GM12878 (cell line): ENCODE measurements around the gene NPHP1. TPM values are rescaled to one million over a fixed set of nuclear protein-coding genes. Genes with fewer than 3 reads are reported as not detected.

Source experiments
- ATAC-seq: fragments of 200-7000 bp; cut with Tn5 transposase; 3 replicates; pipeline ENCODE4 v1.9.1; 2020; ENCODE audit warnings: mild to moderate bottlenecking, moderate library complexity
- BruUV-seq: library from RNA; stranded (reverse); fragments of 400-500 nt; replicated peaks from 2 replicates; lab custom pipeline; 2021; lab: Mats Ljungman, UMichigan
- CTCF ChIA-PET: fragments of 300-600 bp; sonication (Branson Sonifier 250); formaldehyde crosslinking; extraction: SDS; loops from one replicate; lab custom pipeline; 2021; ENCODE audit warnings: inconsistent platforms; lab: Yijun Ruan, JAX
- POLR2A ChIA-PET: fragments of 350-600 bp; formaldehyde crosslinking; extraction: SDS; loops from one replicate; lab custom pipeline; 2021; ENCODE audit warnings: inconsistent platforms; lab: Charles Lee
- RAD21 ChIA-PET: fragments of 300-600 bp; sonication (Branson Sonifier 250); formaldehyde crosslinking; loops from one replicate; lab custom pipeline; 2023; ENCODE audit warnings: antibody characterized with exemption; ENCODE audit not compliant: unreplicated experiment; lab: Charles Lee
- SMC1A ChIA-PET: fragments of 300-600 bp; sonication (Branson Sonifier 250); formaldehyde crosslinking; loops from one replicate; lab custom pipeline; 2023; ENCODE audit not compliant: unreplicated experiment, uncharacterized antibody; lab: Charles Lee
- DNase-seq: peaks from one replicate; pipeline ENCODE4 v3.0.0-alpha.2; 2011; ENCODE audit warnings: low read depth, low spot score
- FAIRE-seq: peaks from 3 replicates; lab custom pipeline; 2011; peaks lifted over from hg19 to GRCh38; lab: Jason Lieb, UNC
- H2AFZ ChIP-seq: 2 replicates; pipeline ENCODE4 v1.6.0; 2011; ENCODE audit warnings: low read depth, low read length, control low read depth; ENCODE audit not compliant: control insufficient read depth
- H3K27ac ChIP-seq: 2 replicates; pipeline ENCODE4 v1.5.1; 2011; ENCODE audit warnings: control low read depth; ENCODE audit not compliant: control insufficient read depth, insufficient read depth
- H3K27me3 ChIP-seq, 2 experiments: replicated peaks in 1 of 2; 2 replicates each; pipeline versions ENCODE4 v1.6.0 to v1.6.1; 2011; ENCODE audit warnings: low read length in 1 of 2; ENCODE audit not compliant: control insufficient read depth in 2 of 2, insufficient read depth in 2 of 2
- H3K36me3 ChIP-seq, 2 experiments: 2 replicates each; pipeline ENCODE4 v1.5.1; 2011; ENCODE audit warnings: low read length in 1 of 2; ENCODE audit not compliant: control insufficient read depth in 2 of 2, insufficient read depth in 2 of 2
- H3K4me1 ChIP-seq: 2 replicates; pipeline ENCODE4 v1.6.1; 2011; ENCODE audit warnings: mild to moderate bottlenecking, low read length, moderate library complexity, mixed read lengths; ENCODE audit not compliant: control insufficient read depth, insufficient read depth
- H3K4me2 ChIP-seq: 2 replicates; pipeline ENCODE4 v1.6.0; 2011; ENCODE audit warnings: control low read depth; ENCODE audit not compliant: control insufficient read depth, insufficient read depth
- H3K4me3 ChIP-seq: fragments of 200-600 bp; sonication (generic); 2 replicates; pipeline ENCODE4 v1.5.1; 2016
- H3K79me2 ChIP-seq: 2 replicates; pipeline ENCODE4 v1.6.0; 2011; ENCODE audit warnings: low read length; ENCODE audit not compliant: control insufficient read depth, insufficient read depth
- H3K9ac ChIP-seq: 2 replicates; pipeline ENCODE4 v1.8.0; 2011; ENCODE audit warnings: low read length, control low read depth, mixed read lengths; ENCODE audit not compliant: control insufficient read depth, insufficient read depth
- H3K9me3 ChIP-seq: replicated peaks from 3 replicates; pipeline ENCODE4 v1.5.1; 2011; ENCODE audit warnings: mild to moderate bottlenecking, low read length; ENCODE audit not compliant: control insufficient read depth, insufficient read depth
- H4K20me1 ChIP-seq: 2 replicates; pipeline ENCODE4 v1.6.0; 2011; ENCODE audit not compliant: control insufficient read depth, insufficient read depth
- BMI1 ChIP-seq: fragments of 450-650 bp; IDR thresholded peaks from 2 replicates; pipeline ENCODE4 v1.6.1; 2016; ENCODE audit warnings: mild to moderate bottlenecking, moderate library complexity, borderline replicate concordance
- CBX5 ChIP-seq: sonication (generic); IDR thresholded peaks from 2 replicates; pipeline ENCODE4 v1.6.1; 2016; ENCODE audit warnings: low read depth, moderate library complexity, mild to moderate bottlenecking, inconsistent platforms
- FOXM1 ChIP-seq: IDR thresholded peaks from 2 replicates; pipeline ENCODE4 v1.6.1; 2012; ENCODE audit warnings: low read depth, mild to moderate bottlenecking, inconsistent platforms, low read length, moderate library complexity
- HDAC6 ChIP-seq: fragments of 200-600 bp; sonication (generic); IDR thresholded peaks from one replicate; pipeline ENCODE4 v1.8.0; 2017; ENCODE audit warnings: antibody characterized with exemption; ENCODE audit not compliant: unreplicated experiment
- JUNB ChIP-seq: IDR thresholded peaks from 2 replicates; pipeline ENCODE4 v1.6.1; 2016; ENCODE audit warnings: antibody characterized with exemption, mild to moderate bottlenecking
- WGBS: methylation state at CpG from one replicate; pipeline ENCODE4 v1.1.6; 2016; ENCODE audit warnings: low lambda C conversion rate; ENCODE audit not compliant: insufficient replicate concordance, insufficient coverage; ENCODE audit errors: missing lambda C conversion rate; 5-methylcytosine and 5-hydroxymethylcytosine counted together
- in situ Hi-C: fragments of 300-500 bp; cut with MboI; formaldehyde crosslinking; loops from 9 replicates; pipeline ENCODE4 v1.14.3; 2018; ENCODE audit warnings: mixed read lengths
- intact Hi-C: fragments of 100-400 bp; cut with micrococcal nuclease; formaldehyde crosslinking; loops from one replicate; pipeline ENCODE4 v1.14.2; 2022; ENCODE audit not compliant: unreplicated experiment
- polyA plus RNA-seq, 11 experiments: library from polyadenylated mRNA; depleted of rRNA in 4 of 11; unstranded in 6 of 11; stranded (reverse) in 5 of 11; fragments of >200 nt; fragmentation: Nextera tagmentation in 4 of 11; fragmentation: Illumina TruSeq in 1 of 11; extraction: Ambion mirVana in 4 of 11; extraction: Trizol in 1 of 11; gene quantifications; 1 replicate in 1 of 11; 2 replicates in 10 of 11; pipeline versions ENCODE4 v1.2.1 to v1.2.3, GENCODE V29; 2011 to 2016; ENCODE audit warnings: inconsistent platforms in 2 of 11, missing spikeins in 2 of 11, low read depth in 1 of 11
- total RNA-seq, 4 experiments: library from RNA; depleted of rRNA in 3 of 4; stranded (reverse); fragments of >200 nt in 3 of 4; fragmentation: Illumina TruSeq in 1 of 4; extraction: Trizol in 1 of 4; gene quantifications; 2 replicates each; pipeline versions ENCODE4 v1.2.1 to v1.2.3, GENCODE V29; 2013 to 2021
- TF ChIP-seq, protein P1 (sequence below): IDR thresholded peaks from 2 replicates; pipeline ENCODE4 v1.6.1; 2012; ENCODE audit warnings: low read depth, low read length, improper control_type of control experiment
- TF ChIP-seq, protein P2 (sequence below): fragments of 150-350 bp; IDR thresholded peaks from 2 replicates; pipeline ENCODE4 v1.6.1; 2016; ENCODE audit warnings: low read depth, low read length

The NPHP1 gene
- total and polyA plus RNA-seq, 10 of the 15 experiments (the other 5 are each of a cell fraction or from before 2014, with no cell fraction given): 0.23 to 3.5 (median 1.2) TPM

DNA sequence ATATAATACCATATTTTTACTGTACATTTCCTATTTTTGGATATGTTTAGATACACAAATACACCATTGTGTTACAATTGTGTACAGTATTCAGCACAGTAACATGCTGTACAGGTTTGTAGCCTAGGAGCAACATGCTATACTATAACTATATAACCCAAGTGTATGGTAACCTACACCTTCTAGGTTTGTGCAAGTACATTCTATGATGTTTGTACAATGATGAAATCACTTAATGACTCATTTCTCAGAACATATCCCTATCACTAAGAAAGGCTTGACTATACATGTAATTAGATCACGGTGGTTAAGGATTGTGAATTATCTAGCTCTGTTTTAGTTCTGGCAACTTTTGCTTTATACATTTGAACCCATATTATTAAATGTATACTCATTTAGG is 31.3 kb downstream of the NPHP1 start:
- Histone ChIP-seq H3K36me3 (no peaks in the 10 kb centered on the region), H3K4me1 (no peaks in the 10 kb centered on the region), H2AFZ (no peak overlapping the region), H3K27ac (no peak overlapping the region), H3K4me2 (no peak overlapping the region), H3K4me3 (no peak overlapping the region), H3K79me2 (no peaks in the 10 kb centered on the region), H3K27me3 (no peaks in the 10 kb centered on the region), H4K20me1 (no peaks in the 10 kb centered on the region), H3K9me3 (no peaks in the 10 kb centered on the region), H3K9ac (no peak overlapping the region)
- 32% methylated on average over 1 of the region's 1 CpG for WGBS
- no TSS peak for BruUV-seq
- in situ Hi-C loops: loop anchor here (25.0 kb wide), 1 partner anchor 1514 kb away; no protein-coding TSS in a partner anchor
- TF ChIP-seq HDAC6: no peak
- TF ChIP-seq, protein P1, sequence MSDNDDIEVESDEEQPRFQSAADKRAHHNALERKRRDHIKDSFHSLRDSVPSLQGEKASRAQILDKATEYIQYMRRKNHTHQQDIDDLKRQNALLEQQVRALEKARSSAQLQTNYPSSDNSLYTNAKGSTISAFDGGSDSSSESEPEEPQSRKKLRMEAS: no peak
- TF ChIP-seq, protein P2, sequence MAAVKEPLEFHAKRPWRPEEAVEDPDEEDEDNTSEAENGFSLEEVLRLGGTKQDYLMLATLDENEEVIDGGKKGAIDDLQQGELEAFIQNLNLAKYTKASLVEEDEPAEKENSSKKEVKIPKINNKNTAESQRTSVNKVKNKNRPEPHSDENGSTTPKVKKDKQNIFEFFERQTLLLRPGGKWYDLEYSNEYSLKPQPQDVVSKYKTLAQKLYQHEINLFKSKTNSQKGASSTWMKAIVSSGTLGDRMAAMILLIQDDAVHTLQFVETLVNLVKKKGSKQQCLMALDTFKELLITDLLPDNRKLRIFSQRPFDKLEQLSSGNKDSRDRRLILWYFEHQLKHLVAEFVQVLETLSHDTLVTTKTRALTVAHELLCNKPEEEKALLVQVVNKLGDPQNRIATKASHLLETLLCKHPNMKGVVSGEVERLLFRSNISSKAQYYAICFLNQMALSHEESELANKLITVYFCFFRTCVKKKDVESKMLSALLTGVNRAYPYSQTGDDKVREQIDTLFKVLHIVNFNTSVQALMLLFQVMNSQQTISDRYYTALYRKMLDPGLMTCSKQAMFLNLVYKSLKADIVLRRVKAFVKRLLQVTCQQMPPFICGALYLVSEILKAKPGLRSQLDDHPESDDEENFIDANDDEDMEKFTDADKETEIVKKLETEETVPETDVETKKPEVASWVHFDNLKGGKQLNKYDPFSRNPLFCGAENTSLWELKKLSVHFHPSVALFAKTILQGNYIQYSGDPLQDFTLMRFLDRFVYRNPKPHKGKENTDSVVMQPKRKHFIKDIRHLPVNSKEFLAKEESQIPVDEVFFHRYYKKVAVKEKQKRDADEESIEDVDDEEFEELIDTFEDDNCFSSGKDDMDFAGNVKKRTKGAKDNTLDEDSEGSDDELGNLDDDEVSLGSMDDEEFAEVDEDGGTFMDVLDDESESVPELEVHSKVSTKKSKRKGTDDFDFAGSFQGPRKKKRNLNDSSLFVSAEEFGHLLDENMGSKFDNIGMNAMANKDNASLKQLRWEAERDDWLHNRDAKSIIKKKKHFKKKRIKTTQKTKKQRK: no peak
- TF ChIP-seq FOXM1: no peak
- TF ChIP-seq JUNB: no peak
- TF ChIP-seq CBX5: no peak
- TF ChIP-seq BMI1: no peak
- ChIA-PET POLR2A (no interaction called here), CTCF (no interaction called here), RAD21 (no interaction called here), SMC1A (no interaction called here)
- no peak for ATAC-seq
- no peak for DNase-seq
- FAIRE-seq: no peak
- intact Hi-C loops: no loop called here
